Cardiac muscle cell (in vitro differentiated cells and primary cell): Measurements from ENCODE around the gene HS2ST1. TPM values are rescaled to one million over a fixed set of nuclear protein-coding genes. Genes with fewer than 3 reads are reported as not detected.

Experiments used
- DNase-seq, 2 donors: peaks; one replicate each; pipeline versions ENCODE4 v3.0.0 to v3.0.0-alpha.2; 2010 to 2017; ENCODE audit warnings: low read depth in 1 of 2, low spot score in 1 of 2
- H3K27ac ChIP-seq: fragments of 200-600 bp; sonication (generic); 2 replicates; pipeline ENCODE4 v1.5.1; 2016
- H3K27me3 ChIP-seq: fragments of 200-600 bp; sonication (generic); 2 replicates; pipeline ENCODE4 v1.6.0; 2016; ENCODE audit warnings: control low read depth
- H3K36me3 ChIP-seq: fragments of 200-600 bp; sonication (generic); 2 replicates; pipeline ENCODE4 v1.5.1; 2016; ENCODE audit warnings: control low read depth
- H3K4me1 ChIP-seq: fragments of 200-600 bp; sonication (generic); 2 replicates; pipeline ENCODE4 v1.8.1; 2017; ENCODE audit warnings: low read depth, mild to moderate bottlenecking, mixed run types
- H3K4me3 ChIP-seq: fragments of 200-600 bp; sonication (generic); 2 replicates; pipeline ENCODE4 v1.5.1; 2016; ENCODE audit warnings: mild to moderate bottlenecking
- H3K9me3 ChIP-seq: fragments of 200-600 bp; sonication (generic); 2 replicates; pipeline ENCODE4 v1.5.1; 2017; ENCODE audit warnings: low read depth, mild to moderate bottlenecking, control low read depth
- polyA plus RNA-seq: library from polyadenylated mRNA; unstranded; fragments of >200 nt; fragmentation: Nextera tagmentation; extraction: Ambion mirVana; gene quantifications from 2 replicates; pipeline ENCODE4 v1.2.1, GENCODE V29; 2016
- total RNA-seq: library from RNA; depleted of rRNA; stranded (reverse); fragments of >200 nt; gene quantifications from 2 replicates; pipeline ENCODE4 v1.2.3, GENCODE V29; 2016
- TF ChIP-seq, protein P1 (sequence below): IDR thresholded peaks from 2 replicates; pipeline ENCODE4 v1.5.1; 2012; ENCODE audit warnings: low read depth, mild to moderate bottlenecking, low read length

The HS2ST1 gene
- total and polyA plus RNA-seq, 2 experiments from 2014 or later = 13.9 to 19.0 TPM

DNA sequence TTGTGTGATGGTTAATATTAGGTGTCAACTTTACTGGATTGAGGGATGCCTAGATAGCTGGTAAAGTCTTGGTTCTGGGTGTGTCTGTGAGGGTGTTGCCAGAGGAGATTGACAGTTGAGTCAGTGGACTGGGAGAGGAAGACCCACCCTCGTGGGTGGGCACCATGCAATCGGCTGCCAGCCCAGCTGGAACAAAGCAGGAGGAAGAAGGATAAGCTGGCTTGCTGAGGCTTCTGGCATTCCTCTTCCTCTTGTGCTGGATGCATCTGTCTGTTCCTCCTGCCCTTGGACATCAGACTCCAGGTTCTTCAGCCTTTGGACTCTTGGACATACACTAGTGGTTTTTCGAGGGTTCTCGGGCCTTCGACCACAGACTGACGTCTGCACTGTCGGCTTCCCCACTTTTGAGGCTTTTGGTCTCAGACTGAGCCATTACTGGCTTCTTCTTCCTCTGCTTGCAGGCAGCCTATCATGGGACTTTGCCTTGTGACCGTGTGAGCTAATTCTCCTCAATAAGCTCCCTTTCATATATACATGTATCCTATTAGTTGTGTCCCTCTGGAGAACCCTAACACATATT, 230.0 kb downstream of the HS2ST1 start:
- TF ChIP-seq, protein P1, sequence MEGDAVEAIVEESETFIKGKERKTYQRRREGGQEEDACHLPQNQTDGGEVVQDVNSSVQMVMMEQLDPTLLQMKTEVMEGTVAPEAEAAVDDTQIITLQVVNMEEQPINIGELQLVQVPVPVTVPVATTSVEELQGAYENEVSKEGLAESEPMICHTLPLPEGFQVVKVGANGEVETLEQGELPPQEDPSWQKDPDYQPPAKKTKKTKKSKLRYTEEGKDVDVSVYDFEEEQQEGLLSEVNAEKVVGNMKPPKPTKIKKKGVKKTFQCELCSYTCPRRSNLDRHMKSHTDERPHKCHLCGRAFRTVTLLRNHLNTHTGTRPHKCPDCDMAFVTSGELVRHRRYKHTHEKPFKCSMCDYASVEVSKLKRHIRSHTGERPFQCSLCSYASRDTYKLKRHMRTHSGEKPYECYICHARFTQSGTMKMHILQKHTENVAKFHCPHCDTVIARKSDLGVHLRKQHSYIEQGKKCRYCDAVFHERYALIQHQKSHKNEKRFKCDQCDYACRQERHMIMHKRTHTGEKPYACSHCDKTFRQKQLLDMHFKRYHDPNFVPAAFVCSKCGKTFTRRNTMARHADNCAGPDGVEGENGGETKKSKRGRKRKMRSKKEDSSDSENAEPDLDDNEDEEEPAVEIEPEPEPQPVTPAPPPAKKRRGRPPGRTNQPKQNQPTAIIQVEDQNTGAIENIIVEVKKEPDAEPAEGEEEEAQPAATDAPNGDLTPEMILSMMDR = no peak
- H3K9me3 ChIP-seq = no peaks in the 10 kb centered on the region
- no peaks in the 10 kb centered on the region for H3K36me3 ChIP-seq
- no peaks in the 10 kb centered on the region for H3K27me3 ChIP-seq
- no peak for DNase-seq
- H3K4me1 ChIP-seq = no peaks in the 10 kb centered on the region
- H3K4me3 ChIP-seq = no peak overlapping the region
- no peak overlapping the region for H3K27ac ChIP-seq

- Histone ChIP-seq H3K4me1 (no peaks in the 10 kb centered on the region), H3K27me3 (no peaks in the 10 kb centered on the region), H3K36me3 (no peaks in the 10 kb centered on the region), H3K27ac (no peak overlapping the region), H3K9me3 (no peaks in the 10 kb centered on the region), H3K4me3 (no peak overlapping the region)
- TF ChIP-seq, protein P1 = no peak
- DNase-seq = no peak
These were observed 230.5 kb downstream of the HS2ST1 start for GRCh38 chr1:87144981-87145380.

DNA sequence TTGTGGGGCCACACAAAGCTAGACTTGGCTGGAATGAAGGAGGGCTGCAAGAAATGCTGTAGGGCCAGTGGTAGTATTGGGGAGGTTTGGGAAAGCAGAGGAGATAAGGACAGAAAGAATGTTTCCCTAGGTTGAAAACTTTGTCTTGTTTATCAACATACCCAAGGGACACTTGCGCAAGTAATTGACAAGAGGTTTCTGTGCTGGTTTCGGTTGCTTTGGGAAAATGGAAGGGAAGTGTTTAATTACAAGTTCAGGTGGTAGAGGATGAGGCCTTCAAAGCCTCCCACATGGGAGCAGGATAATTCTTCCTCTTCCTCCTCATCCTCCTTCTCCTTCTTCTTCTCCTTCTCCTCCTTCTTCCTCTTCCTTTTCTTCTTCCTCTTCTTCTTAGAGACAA, 232.1 kb downstream of the HS2ST1 start:
- no peak overlapping the region for H3K27ac ChIP-seq
- H3K4me1 ChIP-seq = peaks cover 8% of the 10 kb centered on the region
- H3K36me3 ChIP-seq = no peaks in the 10 kb centered on the region
- H3K4me3 ChIP-seq = no peak overlapping the region
- no peaks in the 10 kb centered on the region for H3K27me3 ChIP-seq
- TF ChIP-seq, protein P1 = no peak
- H3K9me3 ChIP-seq = no peaks in the 10 kb centered on the region
- no peak for DNase-seq

GRCh38 chr1:87146986-87147385, 232.6 kb downstream of the HS2ST1 start:
- Histone ChIP-seq H3K27me3 (no peaks in the 10 kb centered on the region), H3K9me3 (no peaks in the 10 kb centered on the region)

DNA sequence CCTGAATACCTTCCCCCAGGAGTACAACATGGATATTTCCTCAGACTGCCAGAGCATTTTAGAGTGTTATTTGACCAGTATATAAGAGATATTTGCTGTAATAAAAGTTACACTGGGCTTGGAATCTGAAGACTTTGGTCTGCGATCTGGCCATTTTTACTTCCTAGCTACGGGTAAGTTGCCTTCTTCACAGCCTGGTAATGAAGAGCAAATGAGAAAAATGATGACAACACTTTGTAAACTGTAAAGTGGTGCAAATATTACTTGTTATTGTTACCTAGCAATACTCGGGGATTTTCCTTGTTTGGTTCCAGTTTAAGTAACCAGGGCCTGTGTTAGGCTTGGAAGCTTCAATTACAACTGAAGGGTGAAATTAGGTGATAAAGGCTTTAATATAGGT, 233.4 kb downstream of the HS2ST1 start:
- TF ChIP-seq, protein P1 = no peak
- no peak overlapping the region for H3K27ac ChIP-seq
- no peaks in the 10 kb centered on the region for H3K36me3 ChIP-seq
- DNase-seq = no peak
- H3K9me3 ChIP-seq = no peaks in the 10 kb centered on the region
- no peaks in the 10 kb centered on the region for H3K27me3 ChIP-seq
- H3K4me1 ChIP-seq = peaks cover 19% of the 10 kb centered on the region
- H3K4me3 ChIP-seq = no peak overlapping the region

More at GRCh38 chr1:87146986-87147385, 232.6 kb downstream of the HS2ST1 start:
- peaks cover 11% of the 10 kb centered on the region for H3K4me1 ChIP-seq
- no peaks in the 10 kb centered on the region for H3K36me3 ChIP-seq
- H3K27ac ChIP-seq = no peak overlapping the region
- H3K4me3 ChIP-seq = no peak overlapping the region
- DNase-seq = no peak
- TF ChIP-seq, protein P1 = no peak
